GM10248 (cell line): ENCODE data around the gene NUDT1.
A peak's percentile ranks its signal among the peaks of the same experiment; 100 is the strongest.

ENCODE experiments used
- CTCF ChIA-PET: fragments of 300-600 bp; sonication (Branson Sonifier 250); formaldehyde crosslinking; extraction: SDS; loops from one replicate; lab custom pipeline; 2021; ENCODE audit warnings: antibody characterized with exemption; lab: Yijun Ruan, JAX
- POLR2A ChIA-PET: fragments of 350-650 bp; sonication (Branson Sonifier 250); formaldehyde crosslinking; extraction: SDS; loops from one replicate; lab custom pipeline; 2020; ENCODE audit warnings: antibody characterized with exemption; lab: Yijun Ruan, JAX
- DNase-seq: peaks from one replicate; pipeline ENCODE4 v3.0.0; 2012; ENCODE audit errors: extremely low spot score
- TF ChIP-seq, protein P1 (sequence below): IDR thresholded peaks from 2 replicates; pipeline ENCODE4 v1.5.1; 2012; ENCODE audit warnings: mild to moderate bottlenecking, low read depth; ENCODE audit errors: extremely low read depth, missing control alignments, control extremely low read depth

The NUDT1 gene

DNA sequence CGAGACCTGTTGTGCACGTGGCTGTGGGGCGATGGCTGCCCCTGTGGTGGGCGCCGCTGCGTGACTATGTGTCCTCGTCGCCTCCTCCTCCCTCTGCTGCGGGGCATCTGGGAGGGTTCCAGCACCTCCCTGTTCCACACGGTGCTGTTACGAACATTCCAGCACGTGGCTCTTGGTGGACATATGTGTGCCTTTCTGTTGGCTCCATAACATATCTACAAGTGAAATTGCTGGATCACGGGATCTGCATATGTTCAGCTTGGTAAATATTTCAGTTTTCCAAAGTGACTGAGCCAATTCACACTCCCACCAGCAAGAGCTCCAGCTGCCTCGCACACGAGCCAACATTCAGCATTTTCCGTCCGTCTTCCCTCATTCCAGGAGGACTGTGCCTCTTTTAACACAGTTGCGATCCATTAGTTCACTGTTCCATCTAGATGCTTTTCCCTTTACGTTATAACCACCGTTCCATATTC lies 47.1 kb downstream of the NUDT1 start:
- ChIA-PET POLR2A (interaction anchor here (1.1 to 1.2 kb wide), 2 partner anchors 11 to 24 kb away, joined by 3 read pairs; no protein-coding TSS in a partner anchor), CTCF (interaction anchor here (0.6 to 1.1 kb wide), 2 partner anchors 9 kb away, joined by 3 to 4 read pairs; no protein-coding TSS in a partner anchor)
- no peak for DNase-seq
- TF ChIP-seq, protein P1, sequence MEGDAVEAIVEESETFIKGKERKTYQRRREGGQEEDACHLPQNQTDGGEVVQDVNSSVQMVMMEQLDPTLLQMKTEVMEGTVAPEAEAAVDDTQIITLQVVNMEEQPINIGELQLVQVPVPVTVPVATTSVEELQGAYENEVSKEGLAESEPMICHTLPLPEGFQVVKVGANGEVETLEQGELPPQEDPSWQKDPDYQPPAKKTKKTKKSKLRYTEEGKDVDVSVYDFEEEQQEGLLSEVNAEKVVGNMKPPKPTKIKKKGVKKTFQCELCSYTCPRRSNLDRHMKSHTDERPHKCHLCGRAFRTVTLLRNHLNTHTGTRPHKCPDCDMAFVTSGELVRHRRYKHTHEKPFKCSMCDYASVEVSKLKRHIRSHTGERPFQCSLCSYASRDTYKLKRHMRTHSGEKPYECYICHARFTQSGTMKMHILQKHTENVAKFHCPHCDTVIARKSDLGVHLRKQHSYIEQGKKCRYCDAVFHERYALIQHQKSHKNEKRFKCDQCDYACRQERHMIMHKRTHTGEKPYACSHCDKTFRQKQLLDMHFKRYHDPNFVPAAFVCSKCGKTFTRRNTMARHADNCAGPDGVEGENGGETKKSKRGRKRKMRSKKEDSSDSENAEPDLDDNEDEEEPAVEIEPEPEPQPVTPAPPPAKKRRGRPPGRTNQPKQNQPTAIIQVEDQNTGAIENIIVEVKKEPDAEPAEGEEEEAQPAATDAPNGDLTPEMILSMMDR = no peak

DNA sequence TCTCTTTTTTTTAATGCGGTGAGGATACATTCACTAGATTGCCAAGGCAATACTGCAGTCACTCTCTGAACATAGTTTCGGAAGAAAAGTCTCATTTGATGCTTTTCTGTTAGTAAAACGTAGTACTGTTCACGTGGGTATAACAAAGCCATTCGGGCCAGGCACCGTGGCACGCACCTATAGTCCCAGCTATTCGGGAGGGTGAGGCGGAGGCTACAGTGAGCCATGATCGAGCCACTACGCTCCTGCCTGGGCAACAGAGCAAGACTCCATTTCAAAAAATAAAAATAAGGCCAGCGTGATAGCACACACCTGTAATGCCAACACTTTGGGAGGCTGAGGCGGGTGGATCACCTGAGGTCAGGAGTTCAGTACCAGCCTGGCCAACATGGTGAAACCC lies 47.6 kb downstream of the NUDT1 start:
- ChIA-PET POLR2A (no interaction called here), CTCF (interaction anchor here (0.6 kb wide), 1 partner anchor 10 kb away, joined by 4 read pairs; no protein-coding TSS in a partner anchor)
- no peak for DNase-seq
- TF ChIP-seq, protein P1 = no peak

DNA sequence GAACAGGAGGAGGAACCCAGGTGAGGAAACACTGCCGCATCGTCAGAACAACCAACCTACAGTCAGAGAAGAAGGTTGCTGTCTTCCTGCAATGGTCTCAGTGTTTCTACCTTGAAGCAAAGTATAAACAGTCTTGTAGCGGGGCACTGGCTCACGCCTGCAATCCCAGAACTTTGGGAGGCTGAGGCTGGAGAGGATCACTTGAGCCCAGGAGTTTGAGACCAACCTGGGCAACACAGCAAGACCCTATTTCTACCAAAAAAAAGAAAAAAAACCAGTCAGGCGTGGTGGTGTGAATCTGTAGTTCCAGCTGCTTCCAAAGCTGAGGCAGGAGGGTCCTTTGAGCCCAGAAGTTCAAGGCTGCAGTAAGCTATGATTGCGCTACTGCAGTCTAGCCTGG lies 48.9 kb downstream of the NUDT1 start:
- POLR2A ChIA-PET = no interaction called here
- CTCF ChIA-PET = no interaction called here
- DNase-seq = no peak
- TF ChIP-seq, protein P1 = no peak

DNA sequence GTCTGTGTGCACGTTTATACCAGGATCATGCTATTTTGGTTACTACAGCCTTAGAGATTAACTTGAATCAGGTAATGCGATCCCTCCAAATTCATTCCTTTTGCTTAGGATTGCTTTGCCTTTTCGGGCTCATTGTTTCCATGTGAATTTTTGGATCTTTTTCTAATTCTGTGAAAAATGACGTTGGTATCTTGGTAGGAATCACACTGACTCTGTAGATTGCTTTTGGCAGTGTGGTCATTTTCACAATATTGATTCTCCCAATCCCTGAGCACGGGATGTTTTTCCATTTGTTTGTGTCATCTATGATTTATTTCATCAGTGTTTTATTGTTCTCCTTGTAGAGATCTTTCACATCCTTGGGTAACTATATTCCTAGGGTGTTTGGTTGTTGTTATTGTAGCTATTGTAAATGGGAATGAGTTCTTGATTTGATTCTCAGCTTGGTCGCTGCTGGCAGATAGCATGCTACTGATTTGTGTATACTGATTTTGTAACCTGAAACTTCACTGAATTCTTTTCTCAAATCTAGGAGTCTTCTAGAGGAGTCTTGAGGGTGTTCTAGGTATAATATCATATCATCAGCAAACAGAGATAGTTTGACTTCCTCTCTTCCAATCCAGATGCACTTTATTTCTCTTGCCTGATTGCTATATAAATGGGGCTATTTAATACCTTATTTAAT lies 54.1 kb downstream of the NUDT1 start:
- CTCF ChIA-PET = interaction anchor here (0.7 to 1.5 kb wide), 3 partner anchors 11 to 52 kb away, joined by 3 to 5 read pairs (median 4); no protein-coding TSS in a partner anchor

DNA sequence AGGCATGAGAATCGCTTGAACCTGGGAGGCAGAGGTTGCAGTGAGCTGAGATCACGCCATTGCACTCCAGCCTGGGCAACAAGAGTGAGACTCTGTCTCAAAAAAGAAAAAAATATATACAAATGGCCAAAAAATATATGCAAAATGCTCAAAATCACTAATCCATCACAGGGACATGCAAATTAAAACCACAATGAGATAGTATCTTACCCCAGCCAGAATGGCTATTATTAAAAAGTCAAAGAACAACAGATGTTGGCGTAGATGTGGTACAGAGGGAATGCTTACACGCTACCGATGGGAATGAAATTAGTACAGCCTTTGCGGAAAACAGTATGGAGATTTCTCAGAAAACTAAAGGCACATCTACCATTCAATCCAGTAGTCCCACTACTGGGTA lies 54.8 kb downstream of the NUDT1 start:
- DNase-seq = no peak
- TF ChIP-seq, protein P1 = no peak
- ChIA-PET POLR2A (no interaction called here), CTCF (interaction anchor here (1.4 to 1.7 kb wide), 3 partner anchors 17 to 51 kb away, joined by 3 to 5 read pairs (median 4); partner anchors contain the start of gene SNX8)

More for the DNA sequence above, 54.1 kb downstream of the NUDT1 start:
- no peak for DNase-seq
- POLR2A ChIA-PET = no interaction called here
- TF ChIP-seq, protein P1 = no peak

DNA sequence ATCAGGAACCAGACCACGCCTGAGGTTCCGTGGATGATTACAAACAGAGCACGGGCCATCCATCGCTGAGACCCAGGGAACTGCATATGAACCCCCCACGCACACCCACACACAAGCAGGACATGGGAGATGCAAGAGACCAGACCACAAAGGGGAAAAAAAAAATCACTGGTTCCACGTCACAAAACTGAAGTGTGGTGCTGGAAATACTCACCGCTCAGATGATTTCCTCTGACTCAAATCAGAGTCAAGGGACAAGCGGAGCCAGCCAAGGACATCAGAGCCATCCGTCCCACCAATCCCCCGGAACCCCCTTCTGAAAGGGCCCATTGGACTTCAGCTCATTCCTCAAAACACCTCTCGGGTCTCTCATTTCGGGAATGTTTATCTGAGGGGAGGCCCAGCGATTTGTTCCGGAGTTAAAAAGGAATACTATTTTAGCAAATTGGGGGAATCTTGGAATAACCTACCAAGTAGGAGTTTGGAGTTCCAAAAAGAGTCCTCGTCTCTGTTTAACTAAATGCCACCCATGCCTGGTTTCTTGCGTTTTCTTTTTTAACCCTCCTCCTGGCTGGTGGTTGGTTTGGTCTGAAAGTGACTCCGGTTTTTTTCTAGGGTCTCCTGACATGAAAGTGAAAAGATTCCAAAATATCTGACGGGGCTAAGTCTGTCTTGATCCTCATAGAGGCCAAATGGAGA lies 57.3 kb downstream of the NUDT1 start:
- POLR2A ChIA-PET = interaction anchor here (0.6 to 1.2 kb wide), 3 partner anchors 11 to 552 kb away, joined by 3 to 4 read pairs (median 4); no protein-coding TSS in a partner anchor
- DNase-seq = peak; percentile 71
- TF ChIP-seq, protein P1 = no peak
- CTCF ChIA-PET = interaction anchor here (0.6 to 2.4 kb wide), 4 partner anchors 10 to 68 kb away, joined by 3 to 8 read pairs (median 3); no protein-coding TSS in a partner anchor
